ENCODE data around the gene AKNA.

- TF ChIP-seq CTCF (IDR thresholded peaks at IDR 0.05) (no peak), E2F1 (CRISPR knock-in tag; IDR thresholded peaks at IDR 0.05) (no peak), USF1 (CRISPR knock-in tag; IDR thresholded peaks at IDR 0.05) (no peak), CREB1 (CRISPR knock-in tag; IDR thresholded peaks at IDR 0.05) (no peak), NFYB (CRISPR knock-in tag; conservative IDR thresholded peaks at IDR 0.05; ENCODE audit: low read depth) (no peak), NR3C1 (CRISPR knock-in tag; conservative IDR thresholded peaks at IDR 0.05; ENCODE audit: low read depth) (no peak), AR (CRISPR knock-in tag; IDR thresholded peaks at IDR 0.05) (no peak), MAX (CRISPR knock-in tag; IDR thresholded peaks at IDR 0.05) (peak; percentile 40; the same call in 1 of the 2 replicates), ZNF416 (CRISPR knock-in tag; IDR thresholded peaks at IDR 0.05) (no peak), ZNF219 (CRISPR knock-in tag; IDR thresholded peaks at IDR 0.05; ENCODE audit: borderline replicate concordance) (no peak), USF2 (CRISPR knock-in tag; IDR thresholded peaks at IDR 0.05) (no peak)
These were observed 70.0 kb downstream of the AKNA start for GRCh38 chr9:114317665-114318357.
